GM12878 (cell line): Measurements from ENCODE around the gene BARX2. TPM values are rescaled to one million over a fixed set of nuclear protein-coding genes. Genes with fewer than 3 reads are reported as not detected.

Experiments
- ATAC-seq: fragments of 200-7000 bp; cut with Tn5 transposase; 3 replicates; pipeline ENCODE4 v1.9.1; 2020; ENCODE audit warnings: mild to moderate bottlenecking, moderate library complexity
- BruUV-seq: library from RNA; stranded (reverse); fragments of 400-500 nt; replicated peaks from 2 replicates; lab custom pipeline; 2021; lab: Mats Ljungman, UMichigan
- CTCF ChIA-PET: fragments of 300-600 bp; sonication (Branson Sonifier 250); formaldehyde crosslinking; extraction: SDS; loops from one replicate; lab custom pipeline; 2021; ENCODE audit warnings: inconsistent platforms; lab: Yijun Ruan, JAX
- POLR2A ChIA-PET: fragments of 350-600 bp; formaldehyde crosslinking; extraction: SDS; loops from one replicate; lab custom pipeline; 2021; ENCODE audit warnings: inconsistent platforms; lab: Charles Lee
- RAD21 ChIA-PET: fragments of 300-600 bp; sonication (Branson Sonifier 250); formaldehyde crosslinking; loops from one replicate; lab custom pipeline; 2023; ENCODE audit warnings: antibody characterized with exemption; ENCODE audit not compliant: unreplicated experiment; lab: Charles Lee
- SMC1A ChIA-PET: fragments of 300-600 bp; sonication (Branson Sonifier 250); formaldehyde crosslinking; loops from one replicate; lab custom pipeline; 2023; ENCODE audit not compliant: unreplicated experiment, uncharacterized antibody; lab: Charles Lee
- DNase-seq: peaks from one replicate; pipeline ENCODE4 v3.0.0-alpha.2; 2011; ENCODE audit warnings: low read depth, low spot score
- FAIRE-seq: peaks from 3 replicates; lab custom pipeline; 2011; peaks lifted over from hg19 to GRCh38; lab: Jason Lieb, UNC
- H2AFZ ChIP-seq: 2 replicates; pipeline ENCODE4 v1.6.0; 2011; ENCODE audit warnings: low read depth, low read length, control low read depth; ENCODE audit not compliant: control insufficient read depth
- H3K27ac ChIP-seq: 2 replicates; pipeline ENCODE4 v1.5.1; 2011; ENCODE audit warnings: control low read depth; ENCODE audit not compliant: control insufficient read depth, insufficient read depth
- H3K27me3 ChIP-seq, 2 experiments: replicated peaks in 1 of 2; 2 replicates each; pipeline versions ENCODE4 v1.6.0 to v1.6.1; 2011; ENCODE audit warnings: low read length in 1 of 2; ENCODE audit not compliant: control insufficient read depth in 2 of 2, insufficient read depth in 2 of 2
- H3K36me3 ChIP-seq, 2 experiments: 2 replicates each; pipeline ENCODE4 v1.5.1; 2011; ENCODE audit warnings: low read length in 1 of 2; ENCODE audit not compliant: control insufficient read depth in 2 of 2, insufficient read depth in 2 of 2
- H3K4me1 ChIP-seq: 2 replicates; pipeline ENCODE4 v1.6.1; 2011; ENCODE audit warnings: mild to moderate bottlenecking, low read length, moderate library complexity, mixed read lengths; ENCODE audit not compliant: control insufficient read depth, insufficient read depth
- H3K4me2 ChIP-seq: 2 replicates; pipeline ENCODE4 v1.6.0; 2011; ENCODE audit warnings: control low read depth; ENCODE audit not compliant: control insufficient read depth, insufficient read depth
- H3K4me3 ChIP-seq: fragments of 200-600 bp; sonication (generic); 2 replicates; pipeline ENCODE4 v1.5.1; 2016
- H3K79me2 ChIP-seq: 2 replicates; pipeline ENCODE4 v1.6.0; 2011; ENCODE audit warnings: low read length; ENCODE audit not compliant: control insufficient read depth, insufficient read depth
- H3K9ac ChIP-seq: 2 replicates; pipeline ENCODE4 v1.8.0; 2011; ENCODE audit warnings: low read length, control low read depth, mixed read lengths; ENCODE audit not compliant: control insufficient read depth, insufficient read depth
- H3K9me3 ChIP-seq: replicated peaks from 3 replicates; pipeline ENCODE4 v1.5.1; 2011; ENCODE audit warnings: mild to moderate bottlenecking, low read length; ENCODE audit not compliant: control insufficient read depth, insufficient read depth
- H4K20me1 ChIP-seq: 2 replicates; pipeline ENCODE4 v1.6.0; 2011; ENCODE audit not compliant: control insufficient read depth, insufficient read depth
- ATF7 ChIP-seq: fragments of 450-650 bp; IDR thresholded peaks from 2 replicates; pipeline ENCODE4 v1.6.1; 2016; ENCODE audit warnings: low read depth, mild to moderate bottlenecking
- BACH1 ChIP-seq: fragments of 450-650 bp; IDR thresholded peaks from 2 replicates; pipeline ENCODE4 v1.6.1; 2017; ENCODE audit warnings: mild to moderate bottlenecking, borderline replicate concordance
- CHD2 ChIP-seq: IDR thresholded peaks from 2 replicates; pipeline ENCODE4 v1.6.1; 2011; ENCODE audit warnings: low read depth, low read length, improper control_type of control experiment, borderline replicate concordance
- CHD4 ChIP-seq: fragments of 200-600 bp; sonication (generic); IDR thresholded peaks from 2 replicates; pipeline ENCODE4 v1.6.1; 2016; ENCODE audit warnings: mild to moderate bottlenecking
- EGR1 ChIP-seq, 2 experiments: IDR thresholded peaks; 1 replicate in 1 of 2; 2 replicates in 1 of 2; pipeline ENCODE4 v1.6.1; 2011 to 2012; ENCODE audit warnings: low read depth in 2 of 2, low read length in 2 of 2, borderline replicate concordance in 1 of 2, mild to moderate bottlenecking in 1 of 2, moderate library complexity in 1 of 2
- HDAC6 ChIP-seq: fragments of 200-600 bp; sonication (generic); IDR thresholded peaks from one replicate; pipeline ENCODE4 v1.8.0; 2017; ENCODE audit warnings: antibody characterized with exemption; ENCODE audit not compliant: unreplicated experiment
- KDM1A ChIP-seq: fragments of 200-600 bp; sonication (generic); IDR thresholded peaks from 2 replicates; pipeline ENCODE4 v1.6.1; 2016; ENCODE audit warnings: borderline replicate concordance
- NKRF ChIP-seq: fragments of 450-650 bp; conservative IDR thresholded peaks from 2 replicates; pipeline ENCODE4 v1.6.1; 2017; ENCODE audit warnings: mild to moderate bottlenecking, moderate library complexity
- PAX5 ChIP-seq: IDR thresholded peaks from 2 replicates; pipeline ENCODE4 v1.6.1; 2011; ENCODE audit warnings: low read depth, low read length, borderline replicate concordance
- SIN3A ChIP-seq: IDR thresholded peaks from 2 replicates; pipeline ENCODE4 v1.6.1; 2012; ENCODE audit warnings: low read depth, low read length, improper control_type of control experiment
- WGBS: methylation state at CpG from one replicate; pipeline ENCODE4 v1.1.6; 2016; ENCODE audit warnings: low lambda C conversion rate; ENCODE audit not compliant: insufficient replicate concordance, insufficient coverage; ENCODE audit errors: missing lambda C conversion rate; 5-methylcytosine and 5-hydroxymethylcytosine counted together
- in situ Hi-C: fragments of 300-500 bp; cut with MboI; formaldehyde crosslinking; loops from 9 replicates; pipeline ENCODE4 v1.14.3; 2018; ENCODE audit warnings: mixed read lengths
- intact Hi-C: fragments of 100-400 bp; cut with micrococcal nuclease; formaldehyde crosslinking; loops from one replicate; pipeline ENCODE4 v1.14.2; 2022; ENCODE audit not compliant: unreplicated experiment
- polyA plus RNA-seq, 11 experiments: library from polyadenylated mRNA; depleted of rRNA in 4 of 11; unstranded in 6 of 11; stranded (reverse) in 5 of 11; fragments of >200 nt; fragmentation: Nextera tagmentation in 4 of 11; fragmentation: Illumina TruSeq in 1 of 11; extraction: Ambion mirVana in 4 of 11; extraction: Trizol in 1 of 11; gene quantifications; 1 replicate in 1 of 11; 2 replicates in 10 of 11; pipeline versions ENCODE4 v1.2.1 to v1.2.3, GENCODE V29; 2011 to 2016; ENCODE audit warnings: inconsistent platforms in 2 of 11, missing spikeins in 2 of 11, low read depth in 1 of 11
- total RNA-seq, 4 experiments: library from RNA; depleted of rRNA in 3 of 4; stranded (reverse); fragments of >200 nt in 3 of 4; fragmentation: Illumina TruSeq in 1 of 4; extraction: Trizol in 1 of 4; gene quantifications; 2 replicates each; pipeline versions ENCODE4 v1.2.1 to v1.2.3, GENCODE V29; 2013 to 2021

BARX2 gene
- total and polyA plus RNA-seq, 10 of the 15 experiments (the other 5 are each of a cell fraction or from before 2014, with no cell fraction given), result 0.07 to 0.84 TPM; not detected in 8

GRCh38 chr11:129425214-129425613 lies 49.6 kb downstream of the BARX2 start (continued):
- TF ChIP-seq NKRF (no peak), CHD4 (no peak), KDM1A (no peak), EGR1 (IDR thresholded peaks at IDR 0.05; ENCODE audit: borderline replicate concordance in 1 of 2, low read depth in 2 of 2, low read length in 2 of 2) (no peak)

GRCh38 chr11:129426038-129426437 lies 50.4 kb downstream of the BARX2 start:
- Histone ChIP-seq H3K4me3 (no peak overlapping the region), H4K20me1 (no peaks in the 10 kb centered on the region), H3K79me2 (no peaks in the 10 kb centered on the region), H3K36me3 (no peaks in the 10 kb centered on the region), H3K4me1 (no peaks in the 10 kb centered on the region), H3K9ac (no peak overlapping the region), H2AFZ (no peak overlapping the region), H3K27ac (no peak overlapping the region), H3K9me3 (no peaks in the 10 kb centered on the region), H3K27me3 (no peaks in the 10 kb centered on the region; a peak in 1 of 4 replicates), H3K4me2 (no peak overlapping the region)
- DNase-seq (no peak), ATAC-seq (no peak), FAIRE-seq (no peak)
- RAD21 ChIA-PET, result no interaction called here
- BruUV-seq, result no TSS peak
- in situ Hi-C loops (no loop called here), intact Hi-C loops (no loop called here)
- no peak for TF ChIP-seq ATF7
- TF ChIP-seq SIN3A, result no peak
- no peak for TF ChIP-seq BACH1
- TF ChIP-seq PAX5, result no peak
- TF ChIP-seq CHD2, result no peak
- TF ChIP-seq HDAC6, result no peak
- SMC1A ChIA-PET, result no interaction called here
- 43% methylated on average over 3 of the region's 3 CpGs for WGBS
- POLR2A ChIA-PET, result no interaction called here
- CTCF ChIA-PET, result no interaction called here
